LNCAP (cell line): ENCODE measurements around the gene USP9X.

Source experiments
- TF ChIP-seq, protein P1 (sequence below): fragments of 450-650 bp; IDR thresholded peaks from 2 replicates; pipeline ENCODE4 v1.5.1; 2017; ENCODE audit warnings: mild to moderate bottlenecking

The USP9X gene

DNA sequence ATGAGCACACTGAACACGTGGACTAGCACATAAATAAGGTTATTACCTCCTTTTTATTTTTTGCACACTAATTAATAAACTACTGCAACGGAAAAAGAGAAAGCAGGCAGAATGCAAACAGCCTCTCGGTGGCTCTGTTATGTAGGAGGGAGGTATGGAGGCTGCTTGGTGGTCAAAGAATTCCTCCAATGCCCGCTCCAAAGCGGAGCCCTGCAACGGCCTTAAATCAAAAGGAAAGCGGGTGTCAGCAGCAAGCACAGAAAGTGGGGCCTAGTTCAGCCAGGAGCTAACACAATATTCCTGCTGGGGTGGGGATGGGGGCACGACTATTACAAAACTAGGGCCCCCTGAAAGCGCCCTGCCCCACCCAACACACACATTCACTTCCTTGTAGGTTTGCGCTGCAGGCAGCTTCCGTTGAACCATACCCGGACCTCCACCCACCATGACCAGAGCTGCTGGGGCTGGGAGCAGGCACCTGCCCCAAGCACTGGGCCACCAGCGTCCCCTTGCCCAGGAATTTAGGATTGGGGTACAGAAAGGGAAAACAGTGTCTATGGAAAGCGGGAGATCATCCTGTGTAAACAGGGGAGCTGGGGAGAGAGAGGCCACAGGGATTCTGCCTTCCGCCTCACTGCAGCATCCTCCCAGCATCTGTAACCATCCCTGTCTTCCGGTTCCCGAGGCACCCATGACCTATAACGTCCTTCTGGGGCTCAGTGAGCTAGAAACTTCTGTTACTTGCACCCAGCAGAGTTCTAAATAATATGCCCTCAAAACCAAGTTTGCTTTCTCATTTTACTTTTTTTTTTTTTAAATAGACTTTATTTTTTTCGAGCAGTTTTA lies 191.6 kb downstream of the USP9X start:
- TF ChIP-seq, protein P1, sequence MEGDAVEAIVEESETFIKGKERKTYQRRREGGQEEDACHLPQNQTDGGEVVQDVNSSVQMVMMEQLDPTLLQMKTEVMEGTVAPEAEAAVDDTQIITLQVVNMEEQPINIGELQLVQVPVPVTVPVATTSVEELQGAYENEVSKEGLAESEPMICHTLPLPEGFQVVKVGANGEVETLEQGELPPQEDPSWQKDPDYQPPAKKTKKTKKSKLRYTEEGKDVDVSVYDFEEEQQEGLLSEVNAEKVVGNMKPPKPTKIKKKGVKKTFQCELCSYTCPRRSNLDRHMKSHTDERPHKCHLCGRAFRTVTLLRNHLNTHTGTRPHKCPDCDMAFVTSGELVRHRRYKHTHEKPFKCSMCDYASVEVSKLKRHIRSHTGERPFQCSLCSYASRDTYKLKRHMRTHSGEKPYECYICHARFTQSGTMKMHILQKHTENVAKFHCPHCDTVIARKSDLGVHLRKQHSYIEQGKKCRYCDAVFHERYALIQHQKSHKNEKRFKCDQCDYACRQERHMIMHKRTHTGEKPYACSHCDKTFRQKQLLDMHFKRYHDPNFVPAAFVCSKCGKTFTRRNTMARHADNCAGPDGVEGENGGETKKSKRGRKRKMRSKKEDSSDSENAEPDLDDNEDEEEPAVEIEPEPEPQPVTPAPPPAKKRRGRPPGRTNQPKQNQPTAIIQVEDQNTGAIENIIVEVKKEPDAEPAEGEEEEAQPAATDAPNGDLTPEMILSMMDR, result no peak
